ENCODE data around the gene CFAP46. TPM values are rescaled to one million over a fixed set of nuclear protein-coding genes. Genes with fewer than 3 reads are reported as not detected.

CFAP46 gene
- total and polyA plus RNA-seq, 4 donors = 0.33 to 0.59 (median 0.42) TPM

GRCh38 chr10:132766291-132766690, 176.1 kb downstream of the CFAP46 start:
- WGBS = 95% methylated on average over 13 of the region's 13 CpGs
- Histone ChIP-seq H3K9ac (ENCODE audit: low read depth in 1 of 2, low read length in 2 of 2) (no peak overlapping the region), H3K36me3 (ENCODE audit: control insufficient read depth in 4 of 4, insufficient read depth in 3 of 4, low read depth in 1 of 4, low read length in 3 of 4) (peaks cover 0 to 21% (median 11%) of the 10 kb centered on the region in 4 donors), H3K27ac (ENCODE audit: low read depth in 1 of 2, low read length in 2 of 2) (no peak overlapping the region), H3K9me3 (ENCODE audit: control insufficient read depth in 4 of 4, low read length in 3 of 4) (no peaks in the 10 kb centered on the region), H3K4me3 (ENCODE audit: low read depth in 1 of 3, low read length in 3 of 3) (no peak overlapping the region), H3K4me1 (ENCODE audit: control insufficient read depth in 4 of 4, insufficient read depth in 4 of 4, low read length in 3 of 4) (no peaks in the 10 kb centered on the region), H3K27me3 (ENCODE audit: control insufficient read depth in 4 of 4, insufficient read depth in 4 of 4, low read length in 3 of 4) (no peaks in the 10 kb centered on the region)
- no peak for TF ChIP-seq HNF4G (IDR thresholded peaks at IDR 0.05)
- no peak for TF ChIP-seq ATF3 (IDR thresholded peaks at IDR 0.05)
- TF ChIP-seq JUND (IDR thresholded peaks at IDR 0.05) = no peak
- no peak for TF ChIP-seq REST (IDR thresholded peaks at IDR 0.05)
- TF ChIP-seq HNF4A (conservative IDR thresholded peaks at IDR 0.05) = no peak
- no peak for TF ChIP-seq ZBTB33 (IDR thresholded peaks at IDR 0.05)
- no peak for TF ChIP-seq CTCF (IDR thresholded peaks at IDR 0.05; ENCODE audit: low read depth, low read length, missing input control)
- TF ChIP-seq FOXA2 (IDR thresholded peaks at IDR 0.05) = no peak
- no peak for DNase-seq (ENCODE audit: low spot score)

GRCh38 chr10:132765435-132765834, 176.9 kb downstream of the CFAP46 start:
- DNase-seq (ENCODE audit: low spot score) = no peak
- no peaks in the 10 kb centered on the region for H3K9me3 ChIP-seq (ENCODE audit: control insufficient read depth in 4 of 4, low read length in 3 of 4)
- H3K27ac ChIP-seq (ENCODE audit: low read depth in 1 of 2, low read length in 2 of 2) = no peak overlapping the region
- 96% methylated on average over 11 of the region's 11 CpGs for WGBS
- no peaks in the 10 kb centered on the region for H3K27me3 ChIP-seq (ENCODE audit: control insufficient read depth in 4 of 4, insufficient read depth in 4 of 4, low read length in 3 of 4)
- H3K4me1 ChIP-seq (ENCODE audit: control insufficient read depth in 4 of 4, insufficient read depth in 4 of 4, low read length in 3 of 4) = no peaks in the 10 kb centered on the region
- no peak overlapping the region for H3K4me3 ChIP-seq (ENCODE audit: low read depth in 1 of 3, low read length in 3 of 3)
- H3K9ac ChIP-seq (ENCODE audit: low read depth in 1 of 2, low read length in 2 of 2) = no peak overlapping the region
- peaks cover 0 to 20% (median 11%) of the 10 kb centered on the region in 4 donors for H3K36me3 ChIP-seq (ENCODE audit: control insufficient read depth in 4 of 4, insufficient read depth in 3 of 4, low read depth in 1 of 4, low read length in 3 of 4)
- TF ChIP-seq EGR1 (IDR thresholded peaks at IDR 0.05; ENCODE audit: low read depth in 2 of 2) (no peak), HNF4G (IDR thresholded peaks at IDR 0.05) (no peak), SP1 (IDR thresholded peaks at IDR 0.05) (no peak), ZBTB33 (IDR thresholded peaks at IDR 0.05) (no peak), RXRA (IDR thresholded peaks at IDR 0.05) (no peak), FOXA2 (IDR thresholded peaks at IDR 0.05) (no peak), FOXA1 (IDR thresholded peaks at IDR 0.05) (no peak), NR2F2 (IDR thresholded peaks at IDR 0.05) (no peak), YY1 (IDR thresholded peaks at IDR 0.05) (no peak)

Measured in liver (tissue), 9 donors.